HCT116 (cell line): ENCODE measurements around the gene HFE.

Experiments used
- EGR1 ChIP-seq: IDR thresholded peaks from 2 replicates; pipeline ENCODE4 v1.6.1; 2012; ENCODE audit warnings: low read depth
- ELF1 ChIP-seq: IDR thresholded peaks from 2 replicates; pipeline ENCODE4 v1.6.1; 2012; ENCODE audit warnings: low read depth, borderline replicate concordance
- EZH2 ChIP-seq: fragments of 200-600 bp; sonication (generic); IDR thresholded peaks from 2 replicates; pipeline ENCODE4 v1.6.1; 2017; ENCODE audit warnings: antibody characterized with exemption, mixed run types
- JUND ChIP-seq: IDR thresholded peaks from 2 replicates; pipeline ENCODE4 v1.6.1; 2012
- MAX ChIP-seq: IDR thresholded peaks from 2 replicates; pipeline ENCODE4 v1.6.1; 2012
- POLR2A ChIP-seq: IDR thresholded peaks from 2 replicates; pipeline ENCODE4 v1.7.0; 2011; ENCODE audit warnings: borderline replicate concordance; ENCODE audit not compliant: insufficient read depth, insufficient read length; ENCODE audit errors: extremely low read depth
- POLR2AphosphoS5 ChIP-seq: IDR thresholded peaks from 2 replicates; pipeline ENCODE4 v1.6.1; 2011; ENCODE audit warnings: mild to moderate bottlenecking, low read depth, low read length, moderate library complexity
- RAD21 ChIP-seq: IDR thresholded peaks from 2 replicates; pipeline ENCODE4 v1.6.1; 2012; ENCODE audit warnings: low read depth, mild to moderate bottlenecking
- SP1 ChIP-seq: IDR thresholded peaks from 2 replicates; pipeline ENCODE4 v1.6.1; 2012; ENCODE audit warnings: low read depth
- SRF ChIP-seq: IDR thresholded peaks from 2 replicates; pipeline ENCODE4 v1.6.1; 2012; ENCODE audit warnings: low read depth
- TCF7L2 ChIP-seq: IDR thresholded peaks from 2 replicates; pipeline ENCODE4 v1.7.0; 2011; ENCODE audit warnings: borderline replicate concordance, inconsistent platforms; ENCODE audit not compliant: insufficient read depth, insufficient read length; ENCODE audit errors: extremely low read depth
- TF ChIP-seq, protein P1 (sequence below), 3 experiments: fragments of 200-600 bp in 1 of 3; sonication (generic) in 1 of 3; IDR thresholded peaks in 2 of 3; conservative IDR thresholded peaks in 1 of 3; 2 replicates each; pipeline ENCODE4 v1.5.1; 2012 to 2017; ENCODE audit warnings: low read depth in 2 of 3, low read length in 2 of 3, antibody characterized with exemption in 1 of 3, borderline replicate concordance in 1 of 3, control low read depth in 1 of 3, mild to moderate bottlenecking in 1 of 3, mixed read lengths in 1 of 3, mixed run types in 1 of 3, moderate library complexity in 1 of 3; ENCODE audit not compliant: insufficient read depth in 1 of 3
- TF ChIP-seq, protein P2 (sequence below): IDR thresholded peaks from 2 replicates; pipeline ENCODE4 v1.6.1; 2012; ENCODE audit warnings: low read depth

DNA sequence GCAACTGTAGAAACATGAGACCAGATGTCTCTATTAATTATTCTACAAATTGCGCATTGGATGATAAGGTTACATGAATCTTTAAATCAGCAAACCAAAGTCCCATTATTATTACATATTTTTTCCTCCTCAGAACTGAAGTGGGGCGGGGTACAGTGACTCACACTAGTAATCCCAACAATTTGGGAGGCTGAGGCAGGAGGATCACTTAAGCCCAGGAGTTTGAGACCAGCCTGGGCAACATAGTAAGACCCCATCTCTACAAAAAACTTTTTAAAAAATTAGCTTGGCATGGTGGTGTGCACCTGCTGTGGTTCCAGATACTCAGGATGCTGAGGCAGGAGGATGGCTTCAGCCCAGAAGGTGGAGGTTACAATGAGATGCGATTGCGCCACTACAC is 29.0 kb downstream of the HFE start:
- TF ChIP-seq, protein P1, sequence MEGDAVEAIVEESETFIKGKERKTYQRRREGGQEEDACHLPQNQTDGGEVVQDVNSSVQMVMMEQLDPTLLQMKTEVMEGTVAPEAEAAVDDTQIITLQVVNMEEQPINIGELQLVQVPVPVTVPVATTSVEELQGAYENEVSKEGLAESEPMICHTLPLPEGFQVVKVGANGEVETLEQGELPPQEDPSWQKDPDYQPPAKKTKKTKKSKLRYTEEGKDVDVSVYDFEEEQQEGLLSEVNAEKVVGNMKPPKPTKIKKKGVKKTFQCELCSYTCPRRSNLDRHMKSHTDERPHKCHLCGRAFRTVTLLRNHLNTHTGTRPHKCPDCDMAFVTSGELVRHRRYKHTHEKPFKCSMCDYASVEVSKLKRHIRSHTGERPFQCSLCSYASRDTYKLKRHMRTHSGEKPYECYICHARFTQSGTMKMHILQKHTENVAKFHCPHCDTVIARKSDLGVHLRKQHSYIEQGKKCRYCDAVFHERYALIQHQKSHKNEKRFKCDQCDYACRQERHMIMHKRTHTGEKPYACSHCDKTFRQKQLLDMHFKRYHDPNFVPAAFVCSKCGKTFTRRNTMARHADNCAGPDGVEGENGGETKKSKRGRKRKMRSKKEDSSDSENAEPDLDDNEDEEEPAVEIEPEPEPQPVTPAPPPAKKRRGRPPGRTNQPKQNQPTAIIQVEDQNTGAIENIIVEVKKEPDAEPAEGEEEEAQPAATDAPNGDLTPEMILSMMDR (IDR thresholded peaks at IDR 0.05 in 2 of 3, conservative IDR thresholded peaks at IDR 0.05 in 1 of 3; ENCODE audit: borderline replicate concordance in 1 of 3, insufficient read depth in 1 of 3, low read depth in 2 of 3, low read length in 2 of 3): no peak
- no peak for TF ChIP-seq POLR2A
- no peak for TF ChIP-seq POLR2AphosphoS5
- TF ChIP-seq EZH2: no peak
- TF ChIP-seq JUND: no peak
- no peak for TF ChIP-seq SP1
- TF ChIP-seq ELF1: no peak
- TF ChIP-seq TCF7L2: no peak
- no peak for TF ChIP-seq RAD21
- no peak for TF ChIP-seq MAX
- TF ChIP-seq SRF: no peak
- TF ChIP-seq, protein P2, sequence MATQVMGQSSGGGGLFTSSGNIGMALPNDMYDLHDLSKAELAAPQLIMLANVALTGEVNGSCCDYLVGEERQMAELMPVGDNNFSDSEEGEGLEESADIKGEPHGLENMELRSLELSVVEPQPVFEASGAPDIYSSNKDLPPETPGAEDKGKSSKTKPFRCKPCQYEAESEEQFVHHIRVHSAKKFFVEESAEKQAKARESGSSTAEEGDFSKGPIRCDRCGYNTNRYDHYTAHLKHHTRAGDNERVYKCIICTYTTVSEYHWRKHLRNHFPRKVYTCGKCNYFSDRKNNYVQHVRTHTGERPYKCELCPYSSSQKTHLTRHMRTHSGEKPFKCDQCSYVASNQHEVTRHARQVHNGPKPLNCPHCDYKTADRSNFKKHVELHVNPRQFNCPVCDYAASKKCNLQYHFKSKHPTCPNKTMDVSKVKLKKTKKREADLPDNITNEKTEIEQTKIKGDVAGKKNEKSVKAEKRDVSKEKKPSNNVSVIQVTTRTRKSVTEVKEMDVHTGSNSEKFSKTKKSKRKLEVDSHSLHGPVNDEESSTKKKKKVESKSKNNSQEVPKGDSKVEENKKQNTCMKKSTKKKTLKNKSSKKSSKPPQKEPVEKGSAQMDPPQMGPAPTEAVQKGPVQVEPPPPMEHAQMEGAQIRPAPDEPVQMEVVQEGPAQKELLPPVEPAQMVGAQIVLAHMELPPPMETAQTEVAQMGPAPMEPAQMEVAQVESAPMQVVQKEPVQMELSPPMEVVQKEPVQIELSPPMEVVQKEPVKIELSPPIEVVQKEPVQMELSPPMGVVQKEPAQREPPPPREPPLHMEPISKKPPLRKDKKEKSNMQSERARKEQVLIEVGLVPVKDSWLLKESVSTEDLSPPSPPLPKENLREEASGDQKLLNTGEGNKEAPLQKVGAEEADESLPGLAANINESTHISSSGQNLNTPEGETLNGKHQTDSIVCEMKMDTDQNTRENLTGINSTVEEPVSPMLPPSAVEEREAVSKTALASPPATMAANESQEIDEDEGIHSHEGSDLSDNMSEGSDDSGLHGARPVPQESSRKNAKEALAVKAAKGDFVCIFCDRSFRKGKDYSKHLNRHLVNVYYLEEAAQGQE: no peak
- TF ChIP-seq EGR1: no peak
